Endothelial cell of umbilical vein (primary cell): ENCODE data around the gene SMC1B. TPM values are rescaled to one million over a fixed set of nuclear protein-coding genes. Genes with fewer than 3 reads are reported as not detected.

ENCODE experiments used
- BruUV-seq: library from RNA; stranded (reverse); fragments of 400-500 nt; replicated peaks from 2 replicates; lab custom pipeline; 2021; lab: Mats Ljungman, UMichigan
- CTCF ChIA-PET: fragments of 300-600, 350-600 bp; sonication (Branson Sonifier 250); formaldehyde crosslinking; loops from one replicate; lab custom pipeline; 2021; ENCODE audit warnings: antibody characterized with exemption, inconsistent platforms; lab: Charles Lee
- POLR2A ChIA-PET: fragments of 300-600, 350-600 bp; sonication (Branson Sonifier 250); formaldehyde crosslinking; loops from one replicate; lab custom pipeline; 2021; ENCODE audit warnings: antibody characterized with exemption, inconsistent platforms; lab: Charles Lee
- DNase-seq: peaks from one replicate; pipeline ENCODE4 v3.0.0-alpha.2; 2011; ENCODE audit warnings: low read depth, low spot score
- FAIRE-seq: peaks from 2 replicates; lab custom pipeline; 2011; peaks lifted over from hg19 to GRCh38; lab: Jason Lieb, UNC
- H2AFZ ChIP-seq: 2 replicates; pipeline ENCODE4 v1.6.0; 2012; ENCODE audit warnings: low read depth, low read length, control low read depth, inconsistent platforms
- H3K27ac ChIP-seq: 2 replicates; pipeline ENCODE4 v1.5.1; 2011; ENCODE audit warnings: low read depth, mild to moderate bottlenecking, control low read depth, low read length, moderate library complexity; ENCODE audit not compliant: insufficient read depth
- H3K27me3 ChIP-seq, 2 experiments: 2 replicates each; pipeline versions ENCODE4 v1.6.0 to v1.6.1; 2011; ENCODE audit warnings: low read length in 2 of 2, mixed read lengths in 1 of 2; ENCODE audit not compliant: control insufficient read depth in 2 of 2, insufficient read depth in 2 of 2
- H3K36me3 ChIP-seq, 2 experiments: 2 replicates in 1 of 2; 3 replicates in 1 of 2; pipeline ENCODE4 v1.5.1; 2011; ENCODE audit warnings: low read length in 2 of 2, mild to moderate bottlenecking in 1 of 2, moderate library complexity in 1 of 2; ENCODE audit not compliant: control insufficient read depth in 2 of 2, insufficient read depth in 2 of 2; ENCODE audit errors: extremely low read depth in 1 of 2
- H3K4me1 ChIP-seq: 3 replicates; pipeline ENCODE4 v1.5.1; 2011; ENCODE audit warnings: mild to moderate bottlenecking, low read length; ENCODE audit not compliant: control insufficient read depth, insufficient read depth; ENCODE audit errors: extremely low read depth
- H3K4me2 ChIP-seq: 2 replicates; pipeline ENCODE4 v1.6.1; 2011; ENCODE audit warnings: low read length, control low read depth, mixed read lengths; ENCODE audit not compliant: insufficient read depth
- H3K4me3 ChIP-seq, 3 experiments: fragments of 200-600 bp in 1 of 3; sonication (generic), shearing (Covaris generic) in 1 of 3; replicated peaks in 1 of 3; 2 replicates each; pipeline ENCODE4 v1.5.1; 2011 to 2016; ENCODE audit warnings: control low read depth in 3 of 3, low read length in 3 of 3, mild to moderate bottlenecking in 2 of 3, inconsistent platforms in 1 of 3, low read depth in 1 of 3, moderate library complexity in 1 of 3; ENCODE audit not compliant: insufficient read depth in 1 of 3
- H3K79me2 ChIP-seq: 2 replicates; pipeline ENCODE4 v1.6.0; 2012; ENCODE audit warnings: low read length, inconsistent platforms; ENCODE audit not compliant: control insufficient read depth, insufficient read depth
- H3K9ac ChIP-seq: replicated peaks from 2 replicates; pipeline ENCODE3; 2011; ENCODE audit warnings: low read length, control low read depth; ENCODE audit not compliant: insufficient read depth; ENCODE audit errors: extremely low read depth
- H3K9me1 ChIP-seq: replicated peaks from 3 replicates; pipeline ENCODE4 v1.6.0; 2011; ENCODE audit warnings: mild to moderate bottlenecking, low read length; ENCODE audit not compliant: control insufficient read depth, insufficient read depth; ENCODE audit errors: extremely low read depth
- H3K9me3 ChIP-seq: replicated peaks from 2 replicates; pipeline ENCODE4 v1.5.1; 2012; ENCODE audit warnings: low read length, inconsistent platforms; ENCODE audit not compliant: control insufficient read depth, insufficient read depth
- H4K20me1 ChIP-seq: replicated peaks from 2 replicates; pipeline ENCODE3; 2011; ENCODE audit warnings: mild to moderate bottlenecking, low read length; ENCODE audit not compliant: control insufficient read depth, insufficient read depth; ENCODE audit errors: extremely low read depth
- EZH2 ChIP-seq: IDR thresholded peaks from 2 replicates; pipeline ENCODE4 v1.6.1; 2012; ENCODE audit warnings: borderline replicate concordance, low read depth, mild to moderate bottlenecking, moderate library complexity, low read length, inconsistent platforms; ENCODE audit not compliant: severe bottlenecking
- FOS ChIP-seq: IDR thresholded peaks from 2 replicates; pipeline ENCODE4 v1.6.1; 2011; ENCODE audit warnings: mild to moderate bottlenecking, low read length, moderate library complexity, borderline replicate concordance; ENCODE audit not compliant: insufficient read depth
- GATA2 ChIP-seq: IDR thresholded peaks from 2 replicates; pipeline ENCODE4 v1.7.0; 2011; ENCODE audit warnings: low read depth, mild to moderate bottlenecking, moderate library complexity, mixed read lengths, low read length; ENCODE audit not compliant: insufficient read length, insufficient read depth
- JUN ChIP-seq: IDR thresholded peaks from 2 replicates; pipeline ENCODE4 v1.6.1; 2011; ENCODE audit warnings: borderline replicate concordance, low read depth; ENCODE audit not compliant: insufficient read length, insufficient read depth
- MYC ChIP-seq: IDR thresholded peaks from one replicate; pipeline ENCODE4 v1.6.1; 2011; ENCODE audit warnings: mild to moderate bottlenecking, low read depth, low read length
- POLR2A ChIP-seq: IDR thresholded peaks from 2 replicates; pipeline ENCODE4 v1.6.1; 2012; ENCODE audit warnings: low read depth, mild to moderate bottlenecking, control low read depth, low read length
- POLR2AphosphoS5 ChIP-seq: IDR thresholded peaks from 2 replicates; pipeline ENCODE4 v1.6.1; 2012; ENCODE audit warnings: low read depth, mild to moderate bottlenecking, control low read depth, low read length, moderate library complexity; ENCODE audit not compliant: insufficient read depth
- dilution Hi-C: fragments of 300-500 bp; cut with MboI; formaldehyde crosslinking; loops from one replicate; pipeline ENCODE4 v1.15.0; 2019; ENCODE audit warnings: low sequenced_read_pairs; ENCODE audit not compliant: extremely low pct_ligation_motif_present
- intact Hi-C: fragments of 100-400 bp; cut with micrococcal nuclease; formaldehyde crosslinking; loops from one replicate; pipeline ENCODE4 v1.10.0; 2022
- polyA plus RNA-seq, 4 experiments: library from polyadenylated mRNA; depleted of rRNA in 3 of 4; stranded (reverse) in 3 of 4; unstranded in 1 of 4; fragments of >200 nt; gene quantifications; 2 replicates each; pipeline versions ENCODE4 v1.2.1 to v1.2.3, GENCODE V29; 2011 to 2012; ENCODE audit warnings: missing spikeins in 1 of 4
- total RNA-seq: library from RNA; stranded (reverse); gene quantifications from 2 replicates; pipeline ENCODE4 v1.2.3, GENCODE V29; 2021
- TF ChIP-seq, protein P1 (sequence below), 2 donors: IDR thresholded peaks; 1 replicate in 1 of 2; 2 replicates in 1 of 2; pipeline ENCODE4 v1.5.1; 2011; ENCODE audit warnings: low read length in 2 of 2, mild to moderate bottlenecking in 2 of 2, moderate library complexity in 2 of 2, control low read depth in 1 of 2, inconsistent platforms in 1 of 2, low read depth in 1 of 2; ENCODE audit not compliant: insufficient read depth in 1 of 2; ENCODE audit errors: extremely low read depth in 1 of 2
- TF ChIP-seq, protein P2 (sequence below): IDR thresholded peaks from 2 replicates; pipeline ENCODE4 v1.6.1; 2011; ENCODE audit not compliant: insufficient read depth, insufficient read length

SMC1B gene
- total and polyA plus RNA-seq, 2 donors (not counting 3 experiments of a cell fraction or from before 2014, with no cell fraction given), result 0.07 TPM; not detected in 1

DNA sequence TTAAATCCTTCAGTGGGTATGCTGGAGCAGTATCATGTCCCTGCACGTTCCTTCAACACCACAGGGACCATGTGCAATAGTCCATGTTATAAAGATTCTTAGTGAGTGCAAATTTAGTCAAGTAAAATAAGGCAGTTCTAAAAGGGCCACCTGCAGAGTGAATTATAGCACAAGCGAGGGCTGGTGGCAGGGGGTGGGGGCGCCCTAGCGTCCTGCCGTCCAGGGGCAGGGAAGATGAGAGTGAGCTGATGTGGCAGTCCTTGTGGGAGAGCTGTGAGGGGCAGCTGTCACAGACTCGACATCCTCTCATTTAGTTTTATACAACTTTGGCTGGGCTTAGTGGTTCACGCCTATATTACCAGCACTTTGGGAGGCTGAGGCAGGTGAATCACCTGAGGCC lies 74.6 kb downstream of the SMC1B start:
- BruUV-seq, result no TSS peak

More for the DNA sequence above, 74.6 kb downstream of the SMC1B start:
- intact Hi-C loops, result no loop called here
- Histone ChIP-seq H3K9me3 (no peaks in the 10 kb centered on the region), H3K27ac (no peak overlapping the region), H3K36me3 (peaks cover 3 to 14% of the 10 kb centered on the region in 2 experiments), H3K79me2 (no peaks in the 10 kb centered on the region), H3K4me1 (peaks cover 25% of the 10 kb centered on the region), H3K4me3 (no peak overlapping the region), H3K4me2 (no peak overlapping the region), H3K9ac (no peak overlapping the region), H2AFZ (no peak overlapping the region), H3K9me1 (no peaks in the 10 kb centered on the region), H3K27me3 (no peaks in the 10 kb centered on the region), H4K20me1 (no peaks in the 10 kb centered on the region)
- FAIRE-seq (no peak), DNase-seq (no peak)
- POLR2A ChIA-PET, result no interaction called here
- dilution Hi-C loops, result no loop called here
- CTCF ChIA-PET, result interaction anchor here (1.3 kb wide), 1 partner anchor 21 kb away, joined by 3 read pairs; no protein-coding TSS in a partner anchor
- TF ChIP-seq FOS (no peak), JUN (no peak), MYC (no peak), EZH2 (no peak), POLR2AphosphoS5 (no peak), GATA2 (no peak), POLR2A (no peak)
- TF ChIP-seq, protein P1, sequence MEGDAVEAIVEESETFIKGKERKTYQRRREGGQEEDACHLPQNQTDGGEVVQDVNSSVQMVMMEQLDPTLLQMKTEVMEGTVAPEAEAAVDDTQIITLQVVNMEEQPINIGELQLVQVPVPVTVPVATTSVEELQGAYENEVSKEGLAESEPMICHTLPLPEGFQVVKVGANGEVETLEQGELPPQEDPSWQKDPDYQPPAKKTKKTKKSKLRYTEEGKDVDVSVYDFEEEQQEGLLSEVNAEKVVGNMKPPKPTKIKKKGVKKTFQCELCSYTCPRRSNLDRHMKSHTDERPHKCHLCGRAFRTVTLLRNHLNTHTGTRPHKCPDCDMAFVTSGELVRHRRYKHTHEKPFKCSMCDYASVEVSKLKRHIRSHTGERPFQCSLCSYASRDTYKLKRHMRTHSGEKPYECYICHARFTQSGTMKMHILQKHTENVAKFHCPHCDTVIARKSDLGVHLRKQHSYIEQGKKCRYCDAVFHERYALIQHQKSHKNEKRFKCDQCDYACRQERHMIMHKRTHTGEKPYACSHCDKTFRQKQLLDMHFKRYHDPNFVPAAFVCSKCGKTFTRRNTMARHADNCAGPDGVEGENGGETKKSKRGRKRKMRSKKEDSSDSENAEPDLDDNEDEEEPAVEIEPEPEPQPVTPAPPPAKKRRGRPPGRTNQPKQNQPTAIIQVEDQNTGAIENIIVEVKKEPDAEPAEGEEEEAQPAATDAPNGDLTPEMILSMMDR (IDR thresholded peaks at IDR 0.05; ENCODE audit: extremely low read depth in 1 of 2, insufficient read depth in 1 of 2, low read depth in 1 of 2, low read length in 2 of 2), result no peak
- TF ChIP-seq, protein P2, sequence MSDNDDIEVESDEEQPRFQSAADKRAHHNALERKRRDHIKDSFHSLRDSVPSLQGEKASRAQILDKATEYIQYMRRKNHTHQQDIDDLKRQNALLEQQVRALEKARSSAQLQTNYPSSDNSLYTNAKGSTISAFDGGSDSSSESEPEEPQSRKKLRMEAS, result no peak
